ENCODE measurements around the gene UBAC1.
A peak's percentile ranks its signal among the peaks of the same experiment; 100 is the strongest.

UBAC1 gene

DNA sequence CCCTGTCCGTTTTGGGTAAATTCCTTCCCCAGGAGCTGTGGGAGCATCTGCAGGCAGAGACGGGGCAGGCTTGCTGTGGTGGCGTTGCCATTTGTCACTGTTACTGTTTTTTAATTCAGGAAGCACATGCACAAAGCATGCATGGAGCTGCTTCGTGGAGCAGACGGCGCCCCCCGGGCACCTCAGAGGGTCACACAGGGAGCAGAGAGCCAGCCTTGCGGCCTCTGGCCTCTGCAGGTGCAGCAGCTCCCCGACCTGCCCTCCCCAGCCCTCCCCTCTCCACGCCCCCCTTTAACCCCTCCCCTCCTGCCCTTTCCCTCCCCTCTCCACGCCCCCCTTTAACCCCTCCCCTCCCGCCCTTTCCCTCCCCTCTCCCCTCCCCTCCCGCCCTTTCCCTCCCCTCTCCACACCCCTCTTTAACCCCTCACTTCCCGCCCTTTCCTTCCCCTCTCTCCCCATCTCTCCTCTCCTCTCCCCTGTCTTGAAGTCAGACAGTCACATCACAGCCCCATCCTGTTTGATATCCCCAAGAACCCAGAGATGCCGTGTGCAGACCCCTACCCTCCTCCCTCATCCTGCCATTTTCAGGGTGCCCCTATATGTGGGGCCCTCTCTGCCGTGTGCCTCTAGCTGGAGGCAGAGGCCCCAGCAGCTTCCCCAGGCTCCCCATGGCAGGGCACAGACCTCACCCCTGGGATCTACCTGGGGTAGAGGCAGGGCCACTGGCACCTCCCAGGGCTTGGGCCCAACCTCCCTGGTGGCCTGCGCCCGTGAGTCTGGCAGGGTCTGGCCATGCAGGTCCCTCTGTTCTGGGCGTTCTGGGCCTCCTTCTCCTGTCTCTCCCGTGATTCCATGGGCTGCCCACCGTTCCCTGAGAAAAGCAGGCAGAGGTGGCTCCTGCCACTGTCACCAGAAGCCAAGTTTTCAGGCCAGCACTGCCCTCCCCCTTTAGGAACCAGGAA lies 29.6 kb upstream of the UBAC1 start:
- Histone ChIP-seq H3K36me3 (ENCODE audit: insufficient read depth, low read length) (no peaks in the 10 kb centered on the region), H3K9ac (ENCODE audit: insufficient read length) (no peak overlapping the region), H3K9me3 (ENCODE audit: low read depth, low read length) (no peaks in the 10 kb centered on the region), H3K4me3 (peak overlapping the region; percentile 66), H3K27ac (peak overlapping the region; percentile 60; the same call in 1 of the 2 replicates)
- DNase-seq (ENCODE audit: low read depth, low spot score), result no peak
- TF ChIP-seq POLR2AphosphoS5 (IDR thresholded peaks at IDR 0.05; ENCODE audit: borderline replicate concordance, low read depth, low read length), result no peak
- no peak for TF ChIP-seq FOXP2 (optimal IDR thresholded peaks at IDR 0.05; ENCODE audit: control extremely low read depth, extremely low read length, insufficient read depth)
- TF ChIP-seq EZH2 (IDR thresholded peaks at IDR 0.05), result no peak

DNA sequence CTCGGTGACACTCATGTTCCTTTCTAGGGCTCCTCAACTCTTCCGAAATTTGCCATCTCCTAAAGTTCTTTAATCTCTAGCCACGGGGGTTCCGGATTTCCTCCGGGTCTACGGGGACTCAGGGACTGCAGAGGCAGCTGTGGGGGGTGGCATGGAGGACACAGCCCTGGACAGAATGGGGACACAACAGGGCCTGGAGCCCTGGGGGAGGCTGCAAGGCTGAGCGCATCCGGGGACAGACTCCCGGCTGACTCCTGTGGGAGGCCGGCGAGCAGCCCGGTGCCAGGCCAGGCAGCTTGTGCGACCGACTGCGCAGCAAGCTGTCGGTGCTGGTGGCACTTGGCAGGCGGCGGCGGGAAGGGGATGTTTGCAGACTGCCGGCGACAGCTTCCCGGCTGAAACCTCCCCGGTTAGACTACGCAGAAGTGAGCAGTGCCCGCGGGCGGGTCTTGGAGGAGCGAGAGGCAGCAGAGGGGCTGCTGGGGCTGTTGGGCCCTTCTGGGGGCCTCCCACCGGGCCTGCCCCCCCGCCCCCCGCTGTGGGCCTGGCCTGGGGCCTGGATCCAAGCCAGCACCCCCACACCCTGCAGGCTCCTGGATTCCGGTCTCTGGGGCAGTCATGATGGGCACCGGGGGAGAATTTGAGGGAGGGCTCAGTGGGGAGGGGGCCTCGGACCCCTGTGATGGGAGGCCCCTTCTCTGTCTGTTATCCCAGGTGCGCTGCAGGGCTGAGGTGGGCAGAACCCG lies 28.7 kb upstream of the UBAC1 start:
- no peak for DNase-seq (ENCODE audit: low read depth, low spot score)

DNA sequence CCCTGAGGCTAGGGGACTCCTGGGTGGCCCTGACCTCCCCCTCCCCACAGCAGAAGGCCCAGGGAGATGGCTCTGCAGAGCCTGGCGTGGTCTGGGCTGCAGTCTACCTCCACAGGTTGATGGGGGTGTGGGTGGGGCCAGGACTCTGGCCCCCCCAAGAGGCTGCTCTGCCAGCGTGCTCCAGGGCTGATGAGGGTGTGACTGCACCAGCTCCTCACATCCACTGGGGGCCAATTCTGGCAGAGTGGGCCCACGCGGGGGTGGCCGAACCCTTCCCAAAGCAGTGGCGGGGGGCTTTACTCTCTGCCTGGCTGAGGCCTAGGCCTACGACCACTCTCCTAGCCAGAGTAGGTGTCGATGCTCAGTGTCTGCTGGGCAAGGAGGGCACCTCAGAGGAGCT lies 28.0 kb upstream of the UBAC1 start:
- H3K36me3 ChIP-seq (ENCODE audit: insufficient read depth, low read length), result no peaks in the 10 kb centered on the region
- no peaks in the 10 kb centered on the region for H3K9me3 ChIP-seq (ENCODE audit: low read depth, low read length)
- DNase-seq (ENCODE audit: low read depth, low spot score), result no peak
- no peak overlapping the region for H3K9ac ChIP-seq (ENCODE audit: insufficient read length)
- no peak overlapping the region for H3K27ac ChIP-seq
- no peak overlapping the region; the same call in 1 of the 2 replicates for H3K4me3 ChIP-seq
- no peak for TF ChIP-seq POLR2AphosphoS5 (IDR thresholded peaks at IDR 0.05; ENCODE audit: borderline replicate concordance, low read depth, low read length)
- no peak for TF ChIP-seq EZH2 (IDR thresholded peaks at IDR 0.05)
- no peak for TF ChIP-seq FOXP2 (optimal IDR thresholded peaks at IDR 0.05; ENCODE audit: control extremely low read depth, extremely low read length, insufficient read depth)

More for the DNA sequence above, 28.7 kb upstream of the UBAC1 start:
- H3K9ac ChIP-seq (ENCODE audit: insufficient read length), result no peak overlapping the region
- no peaks in the 10 kb centered on the region for H3K36me3 ChIP-seq (ENCODE audit: insufficient read depth, low read length)
- no peak overlapping the region for H3K27ac ChIP-seq
- TF ChIP-seq FOXP2 (optimal IDR thresholded peaks at IDR 0.05; ENCODE audit: control extremely low read depth, extremely low read length, insufficient read depth) (no peak), POLR2AphosphoS5 (IDR thresholded peaks at IDR 0.05; ENCODE audit: borderline replicate concordance, low read depth, low read length) (no peak), EZH2 (IDR thresholded peaks at IDR 0.05) (no peak)
- peak overlapping the region; percentile 66 for H3K4me3 ChIP-seq
- no peaks in the 10 kb centered on the region for H3K9me3 ChIP-seq (ENCODE audit: low read depth, low read length)

DNA sequence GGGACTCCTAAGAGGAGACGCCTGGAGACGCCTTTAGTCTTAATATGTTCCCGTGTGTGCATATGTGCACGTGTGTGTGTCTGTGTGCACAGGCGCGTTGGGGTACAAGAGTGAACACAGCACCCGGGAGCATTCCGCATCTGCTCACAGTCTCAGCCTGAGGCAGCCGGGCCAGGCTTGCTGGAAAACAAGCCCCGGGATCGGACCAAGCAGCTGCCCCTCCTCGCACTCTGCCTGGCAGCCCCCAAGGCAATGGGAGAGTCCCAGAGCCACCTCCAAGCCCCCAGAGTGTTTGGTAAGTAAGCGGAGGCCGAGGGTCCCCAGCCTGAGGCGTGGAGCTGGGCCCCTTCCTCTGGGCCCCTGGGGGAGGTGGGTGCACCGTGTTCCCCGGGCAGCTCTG lies 27.3 kb upstream of the UBAC1 start:
- Histone ChIP-seq H3K4me3 (no peak overlapping the region), H3K36me3 (ENCODE audit: insufficient read depth, low read length) (no peaks in the 10 kb centered on the region), H3K9me3 (ENCODE audit: low read depth, low read length) (no peaks in the 10 kb centered on the region), H3K27ac (no peak overlapping the region), H3K9ac (ENCODE audit: insufficient read length) (no peak overlapping the region)
- no peak for DNase-seq (ENCODE audit: low read depth, low spot score)
- TF ChIP-seq POLR2AphosphoS5 (IDR thresholded peaks at IDR 0.05; ENCODE audit: borderline replicate concordance, low read depth, low read length) (no peak), FOXP2 (optimal IDR thresholded peaks at IDR 0.05; ENCODE audit: control extremely low read depth, extremely low read length, insufficient read depth) (no peak)

DNA sequence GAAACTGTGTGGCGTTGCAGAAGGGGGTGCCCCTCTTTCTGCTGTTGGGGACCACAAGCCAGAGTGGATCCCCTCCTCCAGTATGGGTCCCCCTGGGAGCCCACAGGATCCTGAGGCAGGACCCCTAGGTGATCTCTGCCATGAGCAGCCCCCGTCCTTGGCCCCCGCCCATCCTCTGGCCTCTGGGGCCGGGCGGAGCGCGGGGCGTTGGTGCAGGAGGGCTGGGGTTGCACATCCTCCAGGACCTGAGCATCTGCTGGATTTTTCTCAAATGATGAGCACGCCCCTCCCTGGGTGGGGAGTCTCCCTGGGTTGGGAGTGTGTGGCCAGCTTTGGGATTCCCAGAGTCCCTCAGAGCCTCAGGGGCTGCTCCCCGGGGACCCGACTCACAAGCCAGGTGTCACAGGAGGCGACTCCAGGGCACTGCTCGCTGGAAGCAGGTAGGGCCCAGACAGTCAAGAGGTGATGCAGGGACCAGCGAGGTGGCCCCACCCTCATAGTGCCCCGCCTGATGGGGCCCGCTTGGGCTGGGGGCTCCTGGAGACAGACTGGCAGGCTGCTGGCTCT lies 26.7 kb upstream of the UBAC1 start:
- TF ChIP-seq POLR2AphosphoS5 (IDR thresholded peaks at IDR 0.05; ENCODE audit: borderline replicate concordance, low read depth, low read length) (no peak), EZH2 (IDR thresholded peaks at IDR 0.05) (no peak), FOXP2 (optimal IDR thresholded peaks at IDR 0.05; ENCODE audit: control extremely low read depth, extremely low read length, insufficient read depth) (no peak)
- no peaks in the 10 kb centered on the region for H3K36me3 ChIP-seq (ENCODE audit: insufficient read depth, low read length)
- no peak overlapping the region for H3K4me3 ChIP-seq
- DNase-seq (ENCODE audit: low read depth, low spot score), result no peak
- no peak overlapping the region for H3K27ac ChIP-seq
- H3K9ac ChIP-seq (ENCODE audit: insufficient read length), result no peak overlapping the region
- H3K9me3 ChIP-seq (ENCODE audit: low read depth, low read length), result no peaks in the 10 kb centered on the region

DNA sequence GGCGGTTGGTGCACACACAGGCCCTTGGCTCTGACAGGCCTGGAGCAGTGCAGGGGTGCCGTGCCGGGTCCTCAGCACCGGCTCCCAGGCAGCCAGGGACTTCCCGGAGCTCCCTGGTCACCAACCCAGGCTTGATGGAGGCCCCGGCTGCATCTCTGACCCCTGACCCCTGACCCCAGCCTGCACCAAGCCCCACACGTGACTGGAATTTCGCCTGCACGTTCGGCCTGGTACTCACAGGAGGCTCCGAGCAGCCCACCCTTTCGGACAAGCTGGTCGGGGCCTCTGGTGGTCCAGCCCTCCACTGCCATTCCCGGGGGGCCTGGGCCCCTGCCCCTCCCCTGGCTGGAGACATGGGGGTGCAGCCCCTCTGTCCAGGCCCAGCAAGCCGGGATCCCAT lies 25.4 kb upstream of the UBAC1 start:
- DNase-seq (ENCODE audit: low read depth, low spot score), result no peak

DNA sequence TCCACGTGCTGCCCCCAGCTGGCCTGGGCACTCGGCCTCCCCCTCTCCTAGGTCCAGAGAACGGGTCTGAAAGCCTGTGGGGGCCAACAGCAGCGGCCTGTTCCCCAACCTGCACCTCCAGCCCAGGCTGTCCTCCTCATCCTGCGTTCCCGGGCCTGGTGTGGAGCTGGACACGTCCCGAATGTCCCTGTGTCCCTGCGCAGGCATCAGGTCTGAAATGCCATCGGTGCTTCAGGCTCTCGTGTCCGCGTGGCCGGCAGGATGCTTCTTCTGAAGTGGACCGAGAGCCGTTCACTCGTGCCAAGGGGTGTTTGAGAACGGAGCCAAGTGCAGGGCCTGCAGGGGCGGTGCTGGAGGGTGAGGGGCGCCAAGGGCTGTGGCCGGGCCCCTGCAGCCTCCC lies 24.7 kb upstream of the UBAC1 start:
- no peak overlapping the region for H3K4me3 ChIP-seq
- TF ChIP-seq POLR2AphosphoS5 (IDR thresholded peaks at IDR 0.05; ENCODE audit: borderline replicate concordance, low read depth, low read length) (no peak), EZH2 (IDR thresholded peaks at IDR 0.05) (no peak), FOXP2 (optimal IDR thresholded peaks at IDR 0.05; ENCODE audit: control extremely low read depth, extremely low read length, insufficient read depth) (no peak)
- DNase-seq (ENCODE audit: low read depth, low spot score), result no peak
- H3K27ac ChIP-seq, result no peak overlapping the region
- no peaks in the 10 kb centered on the region for H3K9me3 ChIP-seq (ENCODE audit: low read depth, low read length)
- H3K36me3 ChIP-seq (ENCODE audit: insufficient read depth, low read length), result no peaks in the 10 kb centered on the region
- no peak overlapping the region for H3K9ac ChIP-seq (ENCODE audit: insufficient read length)

More for the DNA sequence above, 25.4 kb upstream of the UBAC1 start:
- Histone ChIP-seq H3K4me3 (no peak overlapping the region), H3K9me3 (ENCODE audit: low read depth, low read length) (no peaks in the 10 kb centered on the region), H3K9ac (ENCODE audit: insufficient read length) (no peak overlapping the region), H3K27ac (no peak overlapping the region), H3K36me3 (ENCODE audit: insufficient read depth, low read length) (no peaks in the 10 kb centered on the region)
- TF ChIP-seq POLR2AphosphoS5 (IDR thresholded peaks at IDR 0.05; ENCODE audit: borderline replicate concordance, low read depth, low read length) (no peak), FOXP2 (optimal IDR thresholded peaks at IDR 0.05; ENCODE audit: control extremely low read depth, extremely low read length, insufficient read depth) (no peak), EZH2 (IDR thresholded peaks at IDR 0.05) (no peak)

DNA sequence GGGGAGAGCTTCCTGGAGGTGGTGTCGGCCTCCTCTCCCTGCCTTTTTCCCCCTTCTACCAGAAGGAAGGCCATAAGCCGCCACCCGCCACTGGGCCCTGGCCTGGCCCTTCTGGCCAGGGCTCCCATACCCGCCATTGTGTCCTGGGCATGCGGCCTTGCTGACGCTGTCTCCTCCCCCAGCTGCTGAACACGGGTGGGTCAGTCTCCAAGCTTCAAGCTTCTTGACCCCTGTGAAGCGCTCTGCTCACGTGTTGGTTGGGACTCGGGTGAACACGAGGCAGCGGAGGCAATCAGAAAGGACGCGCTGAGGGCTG lies 24.2 kb upstream of the UBAC1 start:
- Histone ChIP-seq H3K9me3 (ENCODE audit: low read depth, low read length) (no peaks in the 10 kb centered on the region), H3K9ac (ENCODE audit: insufficient read length) (no peak overlapping the region)
- TF ChIP-seq EZH2 (IDR thresholded peaks at IDR 0.05), result no peak
- no peak for TF ChIP-seq FOXP2 (optimal IDR thresholded peaks at IDR 0.05; ENCODE audit: control extremely low read depth, extremely low read length, insufficient read depth)
- TF ChIP-seq POLR2AphosphoS5 (IDR thresholded peaks at IDR 0.05; ENCODE audit: borderline replicate concordance, low read depth, low read length), result no peak

More for the DNA sequence above, 24.2 kb upstream of the UBAC1 start:
- no peak overlapping the region for H3K27ac ChIP-seq
- no peak for DNase-seq (ENCODE audit: low read depth, low spot score)
- no peaks in the 10 kb centered on the region for H3K36me3 ChIP-seq (ENCODE audit: insufficient read depth, low read length)
- no peak overlapping the region for H3K4me3 ChIP-seq

All from SK-N-MC (cell line).